H1 (cell line): ENCODE results near the gene POC1B. TPM values are rescaled to one million over a fixed set of nuclear protein-coding genes. Genes with fewer than 3 reads are reported as not detected.

Experiments used
- CTCF ChIA-PET: fragments of 300-600 bp; sonication (Branson Sonifier 250); formaldehyde crosslinking; loops from one replicate; lab custom pipeline; 2021; ENCODE audit not compliant: partially characterized antibody; lab: Charles Lee
- POLR2A ChIA-PET: fragments of 300-600 bp; sonication (Branson Sonifier 250); formaldehyde crosslinking; loops from one replicate; lab custom pipeline; 2021; ENCODE audit warnings: inconsistent platforms; ENCODE audit not compliant: partially characterized antibody; lab: Charles Lee
- DNase-seq, 2 experiments: peaks; one replicate each; pipeline versions ENCODE4 v3.0.0 to v3.0.0-alpha.2; 2010 to 2022; ENCODE audit warnings: low spot score in 2 of 2, low read depth in 1 of 2, mixed read lengths in 1 of 2
- FAIRE-seq: peaks from 2 replicates; lab custom pipeline; 2011; peaks lifted over from hg19 to GRCh38; lab: Jason Lieb, UNC
- H2AFZ ChIP-seq: 2 replicates; pipeline ENCODE4 v1.8.1; 2012; ENCODE audit warnings: low read length, inconsistent platforms
- H2AK5ac ChIP-seq: 2 replicates; pipeline ENCODE4 v1.6.1; 2013; ENCODE audit warnings: low read depth, low read length
- H2BK120ac ChIP-seq: replicated peaks from 2 replicates; pipeline ENCODE3; 2013; ENCODE audit warnings: low read depth, low read length, inconsistent platforms
- H2BK12ac ChIP-seq: 2 replicates; pipeline ENCODE4 v1.6.1; 2013; ENCODE audit warnings: low read depth, low read length
- H2BK15ac ChIP-seq: 2 replicates; pipeline ENCODE4 v1.6.1; 2013; ENCODE audit warnings: low read length
- H2BK20ac ChIP-seq: 2 replicates; pipeline ENCODE4 v1.6.1; 2013; ENCODE audit warnings: low read length
- H2BK5ac ChIP-seq: 2 replicates; pipeline ENCODE4 v1.6.1; 2013; ENCODE audit warnings: low read depth, low read length
- H3K14ac ChIP-seq: 2 replicates; pipeline ENCODE4 v1.6.1; 2013; ENCODE audit warnings: inconsistent platforms; ENCODE audit not compliant: insufficient read length
- H3K18ac ChIP-seq: 2 replicates; pipeline ENCODE4 v1.6.1; 2013; ENCODE audit warnings: low read length; ENCODE audit errors: extremely low read depth
- H3K23ac ChIP-seq: 2 replicates; pipeline ENCODE4 v1.6.1; 2013; ENCODE audit warnings: inconsistent platforms; ENCODE audit not compliant: insufficient read length
- H3K23me2 ChIP-seq: 2 replicates; pipeline ENCODE4 v1.6.1; 2013; ENCODE audit warnings: low read depth, low read length
- H3K27ac ChIP-seq: 2 replicates; pipeline ENCODE4 v1.6.1; 2011; ENCODE audit warnings: low read depth, low read length, inconsistent platforms
- H3K27me3 ChIP-seq, 4 experiments: replicated peaks in 1 of 4; 1 replicate in 1 of 4; 2 replicates in 3 of 4; pipeline versions ENCODE4 v1.6.1 to v1.8.1; 2011 to 2013; ENCODE audit warnings: low read length in 3 of 4, mild to moderate bottlenecking in 3 of 4, inconsistent platforms in 2 of 4, mixed read lengths in 2 of 4, moderate library complexity in 1 of 4; ENCODE audit not compliant: control insufficient read depth in 3 of 4, insufficient read depth in 3 of 4; ENCODE audit errors: extremely low read depth in 1 of 4
- H3K36me3 ChIP-seq, 4 experiments: 2 replicates each; pipeline versions ENCODE4 v1.6.1 to v1.8.1; 2011 to 2013; ENCODE audit warnings: mild to moderate bottlenecking in 4 of 4, low read length in 3 of 4, moderate library complexity in 2 of 4, control low read depth in 1 of 4, inconsistent platforms in 1 of 4; ENCODE audit not compliant: insufficient read depth in 4 of 4, control insufficient read depth in 2 of 4
- H3K4ac ChIP-seq: replicated peaks from 2 replicates; pipeline ENCODE3; 2013; ENCODE audit warnings: low read length, low read depth, mixed read lengths, inconsistent platforms; ENCODE audit not compliant: insufficient read length
- H3K4me1 ChIP-seq, 4 experiments: replicated peaks in 1 of 4; 1 replicate in 1 of 4; 2 replicates in 3 of 4; pipeline versions ENCODE4 v1.6.1 to v1.8.1; 2011 to 2013; ENCODE audit warnings: low read length in 3 of 4, inconsistent platforms in 2 of 4, mixed read lengths in 1 of 4; ENCODE audit not compliant: insufficient read depth in 4 of 4, control insufficient read depth in 3 of 4
- H3K4me2 ChIP-seq, 2 experiments: 2 replicates each; pipeline versions ENCODE4 v1.6.1 to v1.8.1; 2011 to 2013; ENCODE audit warnings: low read depth in 2 of 2, low read length in 2 of 2, control low read depth in 1 of 2, inconsistent platforms in 1 of 2, mild to moderate bottlenecking in 1 of 2; ENCODE audit not compliant: insufficient read depth in 1 of 2
- H3K4me3 ChIP-seq, 4 experiments: fragments of 200-600, 300-600 bp in 1 of 4; sonication (generic), shearing (Covaris generic), sonication (Bioruptor Twin) in 1 of 4; 2 replicates each; pipeline versions ENCODE4 v1.5.1 to v1.8.1; 2011 to 2016; ENCODE audit warnings: low read length in 4 of 4, low read depth in 3 of 4, control low read depth in 2 of 4, inconsistent platforms in 2 of 4, mild to moderate bottlenecking in 2 of 4, mixed read lengths in 1 of 4, moderate library complexity in 1 of 4; ENCODE audit not compliant: insufficient read depth in 2 of 4; ENCODE audit errors: extremely low read depth in 1 of 4
- H3K56ac ChIP-seq: replicated peaks from 2 replicates; pipeline ENCODE3; 2013; ENCODE audit warnings: low read depth, mild to moderate bottlenecking, mixed read lengths, low read length, inconsistent platforms; ENCODE audit not compliant: insufficient read length
- H3K79me1 ChIP-seq: 2 replicates; pipeline ENCODE4 v1.6.1; 2013; ENCODE audit warnings: low read depth, low read length, control low read depth
- H3K79me2 ChIP-seq, 2 experiments: 2 replicates each; pipeline versions ENCODE4 v1.6.1 to v1.8.1; 2012 to 2013; ENCODE audit warnings: low read length in 2 of 2, mild to moderate bottlenecking in 2 of 2, inconsistent platforms in 1 of 2; ENCODE audit not compliant: insufficient read depth in 2 of 2, control insufficient read depth in 1 of 2
- H3K9ac ChIP-seq, 4 experiments: replicated peaks in 1 of 4; 1 replicate in 1 of 4; 2 replicates in 3 of 4; pipeline versions ENCODE4 v1.6.1 to v1.8.1; 2011 to 2013; ENCODE audit warnings: low read depth in 3 of 4, low read length in 3 of 4, control low read depth in 2 of 4, mild to moderate bottlenecking in 2 of 4, moderate library complexity in 2 of 4, inconsistent platforms in 1 of 4; ENCODE audit errors: extremely low read depth in 1 of 4
- H3K9me3 ChIP-seq, 2 experiments: 2 replicates each; pipeline versions ENCODE4 v1.6.1 to v1.8.1; 2012 to 2013; ENCODE audit warnings: mild to moderate bottlenecking in 2 of 2, moderate library complexity in 2 of 2, control low read depth in 1 of 2, inconsistent platforms in 1 of 2, low read depth in 1 of 2, low read length in 1 of 2, mixed read lengths in 1 of 2; ENCODE audit not compliant: insufficient read depth in 2 of 2
- H4K20me1 ChIP-seq, 2 experiments: replicated peaks in 1 of 2; 2 replicates each; pipeline versions ENCODE3 to v1.8.1; 2011 to 2013; ENCODE audit warnings: inconsistent platforms in 2 of 2, low read length in 2 of 2, mild to moderate bottlenecking in 1 of 2; ENCODE audit not compliant: insufficient read depth in 2 of 2, control insufficient read depth in 1 of 2
- H4K5ac ChIP-seq: 2 replicates; pipeline ENCODE4 v1.6.1; 2013; ENCODE audit warnings: low read length, low read depth, mixed read lengths, inconsistent platforms; ENCODE audit not compliant: insufficient read length
- H4K8ac ChIP-seq: 2 replicates; pipeline ENCODE4 v1.8.0; 2013; ENCODE audit warnings: mild to moderate bottlenecking, moderate library complexity, low read length, inconsistent platforms; ENCODE audit not compliant: insufficient read depth; ENCODE audit errors: extremely low read depth
- H4K91ac ChIP-seq: replicated peaks from 2 replicates; pipeline ENCODE3; 2013; ENCODE audit warnings: low read length, mixed read lengths, inconsistent platforms; ENCODE audit not compliant: insufficient read length
- CREB1 ChIP-seq: IDR thresholded peaks from 2 replicates; pipeline ENCODE4 v1.6.1; 2012; ENCODE audit warnings: inconsistent platforms
- CTCF ChIP-seq, 3 experiments: IDR thresholded peaks; 1 replicate in 2 of 3; 2 replicates in 1 of 3; pipeline versions ENCODE4 v1.5.1 to v1.6.1; 2011; ENCODE audit warnings: low read length in 3 of 3, mild to moderate bottlenecking in 3 of 3, inconsistent platforms in 2 of 3, low read depth in 1 of 3, moderate library complexity in 1 of 3; ENCODE audit not compliant: insufficient read depth in 1 of 3; ENCODE audit errors: control extremely low read depth in 1 of 3
- HDAC2 ChIP-seq, 2 experiments: fragments of 300-600 bp in 1 of 2; sonication (generic) in 1 of 2; IDR thresholded peaks; 2 replicates each; pipeline ENCODE4 v1.6.1; 2011 to 2012; ENCODE audit warnings: low read depth in 2 of 2, low read length in 2 of 2, mild to moderate bottlenecking in 2 of 2, moderate library complexity in 2 of 2, borderline replicate concordance in 1 of 2, inconsistent platforms in 1 of 2
- JUND ChIP-seq: IDR thresholded peaks from 2 replicates; pipeline ENCODE4 v1.6.1; 2011; ENCODE audit warnings: mild to moderate bottlenecking, improper control_type of control experiment, low read length
- MAX ChIP-seq: IDR thresholded peaks from 2 replicates; pipeline ENCODE4 v1.6.1; 2012; ENCODE audit warnings: inconsistent platforms
- NRF1 ChIP-seq: IDR thresholded peaks from 2 replicates; pipeline ENCODE4 v1.6.1; 2011; ENCODE audit warnings: mild to moderate bottlenecking, low read depth, low read length, improper control_type of control experiment
- RAD21 ChIP-seq, 2 experiments: IDR thresholded peaks in 1 of 2; conservative IDR thresholded peaks in 1 of 2; 2 replicates each; pipeline ENCODE4 v1.6.1; 2011; ENCODE audit warnings: low read depth in 2 of 2, low read length in 2 of 2, improper control_type of control experiment in 1 of 2, inconsistent platforms in 1 of 2, mild to moderate bottlenecking in 1 of 2, moderate library complexity in 1 of 2
- SIRT6 ChIP-seq: IDR thresholded peaks from one replicate; pipeline ENCODE4 v1.7.1; 2012; ENCODE audit warnings: low read length, inconsistent platforms
- SP1 ChIP-seq: IDR thresholded peaks from 2 replicates; pipeline ENCODE4 v1.6.1; 2011; ENCODE audit warnings: low read depth, low read length
- SP2 ChIP-seq: IDR thresholded peaks from 2 replicates; pipeline ENCODE4 v1.6.1; 2012; ENCODE audit warnings: mild to moderate bottlenecking, low read length, inconsistent platforms
- polyA plus RNA-seq, 7 experiments: library from polyadenylated mRNA; depleted of rRNA in 3 of 7; stranded (reverse) in 5 of 7; unstranded in 2 of 7; fragments of >200 nt in 5 of 7; fragments of 200-250 nt in 2 of 7; gene quantifications; 1 replicate in 5 of 7; 2 replicates in 1 of 7; 4 replicates in 1 of 7; pipeline versions ENCODE4 v1.2.1 to v1.2.3, GENCODE V29; 2011 to 2013; ENCODE audit warnings: missing spikeins in 2 of 7, mixed read lengths in 2 of 7
- total RNA-seq: library from RNA; stranded (reverse); fragmentation: NEBNext Ultra II Directional; extraction: Animal tissue kit (Norgen Biotek cat#: 25700); gene quantifications from 2 replicates; pipeline ENCODE4 v1.2.1, GENCODE V29; 2021

Gene POC1B
- total and polyA plus RNA-seq, 2 of the 8 experiments (the other 6 are each of a cell fraction or from before 2014, with no cell fraction given), result 7.5 to 16.3 TPM

- Histone ChIP-seq H3K79me2 (no peaks in the 10 kb centered on the region), H3K9ac (no peak overlapping the region), H3K27ac (no peak overlapping the region), H3K36me3 (no peaks in the 10 kb centered on the region), H2AK5ac (no peak overlapping the region), H3K79me1 (no peaks in the 10 kb centered on the region), H3K23ac (no peak overlapping the region), H3K4ac (no peak overlapping the region), H3K23me2 (no peaks in the 10 kb centered on the region; the same call in 1 of the 2 replicates), H3K18ac (no peak overlapping the region), H2BK15ac (no peak overlapping the region), H3K56ac (no peak overlapping the region), H2BK5ac (no peak overlapping the region), H3K4me3 (no peak overlapping the region), H4K91ac (no peak overlapping the region), H3K4me2 (no peak overlapping the region), H2BK120ac (no peak overlapping the region), H3K27me3 (no peaks in the 10 kb centered on the region), H2BK20ac (no peak overlapping the region), H4K20me1 (no peaks in the 10 kb centered on the region), H4K5ac (no peak overlapping the region), H4K8ac (no peak overlapping the region), H2AFZ (no peak overlapping the region), H2BK12ac (no peak overlapping the region), H3K4me1 (no peaks in the 10 kb centered on the region), H3K9me3 (no peaks in the 10 kb centered on the region), H3K14ac (no peak overlapping the region)
- no peak for TF ChIP-seq SIRT6
- no peak for TF ChIP-seq NRF1
- TF ChIP-seq MAX, result no peak
- TF ChIP-seq RAD21 (IDR thresholded peaks at IDR 0.05 in 1 of 2, conservative IDR thresholded peaks at IDR 0.05 in 1 of 2; ENCODE audit: low read depth in 2 of 2, low read length in 2 of 2), result no peak
- TF ChIP-seq CTCF (IDR thresholded peaks at IDR 0.05; ENCODE audit: control extremely low read depth in 1 of 3, insufficient read depth in 1 of 3, low read depth in 1 of 3, low read length in 3 of 3), result no peak
- no peak for TF ChIP-seq CREB1
- TF ChIP-seq SP2, result no peak
- TF ChIP-seq JUND, result no peak
- TF ChIP-seq HDAC2 (IDR thresholded peaks at IDR 0.05; ENCODE audit: borderline replicate concordance in 1 of 2, low read depth in 2 of 2, low read length in 2 of 2), result no peak
- no peak for TF ChIP-seq SP1
- ChIA-PET CTCF (interaction anchor here (1.5 kb wide), 1 partner anchor 18 kb away, joined by 4 read pairs; no protein-coding TSS in a partner anchor), POLR2A (interaction anchor here (0.6 kb wide), 1 partner anchor 142 kb away, joined by 3 read pairs; the partner anchor contains the start of gene ATP2B1)
- no peak for FAIRE-seq
- no peak for DNase-seq
Measured at GRCh38 chr12:89566615-89567014, 40.8 kb upstream of the POC1B start.
